Heart right ventricle (tissue), 16 donors: Measurements from ENCODE around the gene GPR18. TPM values are rescaled to one million over a fixed set of nuclear protein-coding genes. Genes with fewer than 3 reads are reported as not detected.
A peak's percentile ranks its signal among the peaks of the same experiment; 100 is the strongest.

Source experiments
- ATAC-seq, 8 donors: fragments of 200-7000 bp; cut with Tn5 transposase; one replicate each; pipeline ENCODE4 v1.9.1; 2020; ENCODE audit warnings: mild to moderate bottlenecking in 8 of 8, moderate library complexity in 8 of 8, moderate number of reproducible peaks in 1 of 8
- DNase-seq, 2 donors: peaks; one replicate each; pipeline ENCODE4 v3.0.0-alpha.2; 2020
- H3K27ac ChIP-seq, 10 donors: fragments of 200-600 bp; sonication (generic) in 2 of 10; one replicate each; pipeline versions ENCODE4 v1.5.0 to v1.8.0; 2020 to 2022; ENCODE audit warnings: mild to moderate bottlenecking in 3 of 10
- H3K27me3 ChIP-seq, 7 donors: fragments of 200-600 bp; one replicate each; pipeline ENCODE4 v1.8.0; 2021 to 2022; ENCODE audit warnings: mild to moderate bottlenecking in 2 of 7
- H3K36me3 ChIP-seq, 9 donors: fragments of 200-600 bp; sonication (generic) in 1 of 9; one replicate each; pipeline versions ENCODE4 v1.5.0 to v1.8.0; 2020 to 2022; ENCODE audit warnings: mild to moderate bottlenecking in 2 of 9
- H3K4me1 ChIP-seq, 9 donors: fragments of 200-600 bp; sonication (generic) in 1 of 9; one replicate each; pipeline versions ENCODE4 v1.5.0 to v1.8.0; 2020 to 2022; ENCODE audit warnings: mild to moderate bottlenecking in 4 of 9
- H3K4me3 ChIP-seq, 10 donors: fragments of 200-600 bp; sonication (generic) in 2 of 10; one replicate each; pipeline versions ENCODE4 v1.5.0 to v1.8.0; 2020 to 2022; ENCODE audit warnings: mild to moderate bottlenecking in 7 of 10, moderate library complexity in 2 of 10
- H3K9me3 ChIP-seq, 11 donors: fragments of 200-600 bp in 10 of 11; sonication (generic) in 2 of 11; one replicate each; pipeline versions ENCODE4 v1.5.0 to v1.8.0; 2013 to 2022; ENCODE audit warnings: mild to moderate bottlenecking in 2 of 11, control low read depth in 1 of 11, moderate library complexity in 1 of 11
- CTCF ChIP-seq, 9 donors: fragments of 200-600 bp; sonication (generic) in 2 of 9; IDR thresholded peaks; one replicate each; pipeline versions ENCODE4 v1.5.0 to v1.8.0; 2021 to 2022; ENCODE audit warnings: antibody characterized with exemption in 9 of 9, mild to moderate bottlenecking in 5 of 9, moderate library complexity in 1 of 9
- WGBS, 2 donors: extraction: QIAGEN DNeasy Blood & Tissue Kit; methylation state at CpG; one replicate each; pipeline ENCODE4 v1.1.7; 2013; ENCODE audit warnings: inconsistent platforms in 1 of 2; 5-methylcytosine and 5-hydroxymethylcytosine counted together
- intact Hi-C, 10 donors: fragments of 100-400 bp; cut with DNase I; formaldehyde crosslinking; loops; one replicate each; pipeline versions ENCODE4 v1.11.1 to v1.14.2; 2022
- polyA plus RNA-seq, 2 donors: library from polyadenylated mRNA; stranded (reverse); fragments of 200-250 nt; gene quantifications; one replicate each; pipeline ENCODE4 v1.2.3, GENCODE V29; 2013
- total RNA-seq, 10 donors: library from RNA; stranded (reverse); fragmentation: NEBNext Ultra II Directional in 3 of 10; extraction: Animal tissue kit (Norgen Biotek cat#: 25700) in 3 of 10; gene quantifications; one replicate each; pipeline versions ENCODE4 v1.2.1 to v1.2.4, GENCODE V29; 2021 to 2023
- donor health status: Arrhythmogenic right ventricular cardiomyopathy.
- donor health status: ischemic (EF 13 %, LVEDD 7.1; RV severe dilation, severe dysfunction).
- donor health status: healthy with polysubstance abuse.
- donor health status: DM: no; HTN: yes; CAD: no.
- donor health status: DM: no; HTN: no; CAD: no.
- donor health status: ischemic (EF 25% LVEDD 6.9; RV normal size, moderate dysfunction).
- donor health status: ischemic (EF 25% LVEDD 5.7; RV mildly dilated, moderate dysfunction).
- donor health status: healthy.
- donor health status: DM: yes; HTN: yes; CAD: no.
- donor health status: Ischemic cardiomyopathy.
- donor health status: ischemic (EF 35%, LVEDD 5.7; RV mildly dilated, moderate dysfunction).
- donor health status: nonischemic (EF 11% LVEDD 7.7; RV severe dilation, severe dysfunction).
- donor health status: DM: yes; HTN: yes; CAD: no.
- donor health status: PGD.
- donor health status: ischemic (EF 29% LVEDD 5.4; RV normal size, mild dysfunction).
- donor health status: nonischemic (EF 23%, LVEDD 6.1; RV moderate dilation, normal function).

The GPR18 gene
- total and polyA plus RNA-seq, 12 donors: 0.95 TPM; not detected in 11

- Histone ChIP-seq H3K4me3 (no peak overlapping the region), H3K4me1 (peaks cover 0 to 80% (median 0%) of the 10 kb centered on the region in 9 donors), H3K27ac (peak overlapping the region in 1 of 10 donors; percentile 17), H3K9me3 (no peaks in the 10 kb centered on the region), H3K36me3 (peaks cover 0 to 10% (median 0%) of the 10 kb centered on the region in 9 donors), H3K27me3 (no peaks in the 10 kb centered on the region)
- no peak for DNase-seq
- intact Hi-C loops: no loop called here
- no peak for TF ChIP-seq CTCF (IDR thresholded peaks at IDR 0.05)
- WGBS, 2 donors: 81 to 85% methylated on average over 7 of the region's 7 CpGs
- ATAC-seq: no peak
Observed at GRCh38 chr13:99294958-99295357, 36.8 kb upstream of the GPR18 start.

DNA sequence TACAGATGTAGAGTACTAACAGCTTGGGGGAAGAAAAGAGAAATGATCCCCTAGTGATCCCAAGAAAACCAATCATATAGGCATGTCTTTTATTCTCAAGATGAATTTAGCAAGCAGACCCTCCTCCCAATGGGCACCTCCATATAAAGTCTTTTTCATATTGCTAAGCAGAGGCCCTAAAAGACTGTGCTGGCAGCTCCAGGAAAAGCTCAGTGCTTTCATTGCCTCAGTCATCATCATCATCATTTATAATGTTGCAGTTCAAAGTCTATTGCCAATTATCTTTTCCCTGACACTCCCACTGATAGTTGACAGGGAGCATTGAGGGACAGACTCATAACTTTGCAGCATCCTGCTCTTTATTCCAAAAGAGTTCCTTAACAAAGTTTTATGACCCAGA, 36.0 kb upstream of the GPR18 start:
- intact Hi-C loops: no loop called here
- Histone ChIP-seq H3K9me3 (no peaks in the 10 kb centered on the region), H3K4me3 (no peak overlapping the region), H3K36me3 (peaks cover 0 to 11% (median 0%) of the 10 kb centered on the region in 9 donors), H3K4me1 (peaks cover 0 to 80% (median 0%) of the 10 kb centered on the region in 9 donors), H3K27me3 (no peaks in the 10 kb centered on the region), H3K27ac (no peak overlapping the region)
- DNase-seq (no peak), ATAC-seq (no peak)
- TF ChIP-seq CTCF (IDR thresholded peaks at IDR 0.05): no peak

DNA sequence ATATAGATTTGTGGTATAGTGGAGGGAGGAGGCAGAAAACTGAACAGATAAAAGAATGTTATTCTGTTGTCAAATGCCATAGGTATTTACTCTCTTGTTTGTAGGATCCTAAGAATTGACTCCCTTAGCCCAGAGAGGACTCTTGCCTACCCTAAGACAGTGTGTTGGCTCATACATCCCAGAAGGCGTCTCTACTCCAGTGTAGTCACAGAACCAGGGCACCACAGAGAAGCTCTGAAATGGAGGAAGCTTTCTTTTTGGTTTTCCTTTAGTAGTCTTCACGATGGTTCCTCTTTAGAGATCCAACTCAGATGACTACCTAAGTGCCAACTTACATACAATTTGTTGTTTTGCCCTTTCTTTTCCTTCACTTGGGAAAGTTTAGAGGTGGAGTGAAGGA, 35.0 kb upstream of the GPR18 start:
- Histone ChIP-seq H3K9me3 (no peaks in the 10 kb centered on the region), H3K27ac (peak overlapping the region in 1 of 10 donors; percentile 48), H3K36me3 (peaks cover 0 to 11% (median 0%) of the 10 kb centered on the region in 9 donors), H3K27me3 (no peaks in the 10 kb centered on the region), H3K4me1 (peaks cover 0 to 80% (median 3%) of the 10 kb centered on the region in 9 donors), H3K4me3 (no peak overlapping the region)
- peak in 2 of 8 donors; percentile 15 to 45 for ATAC-seq
- WGBS, 2 donors: 86 to 95% methylated on average over 2 of the region's 2 CpGs
- TF ChIP-seq CTCF (IDR thresholded peaks at IDR 0.05): no peak
- intact Hi-C loops: no loop called here
- no peak for DNase-seq

GRCh38 chr13:99290894-99291293, 32.7 kb upstream of the GPR18 start:
- peaks cover 3 to 78% (median 26%) of the 10 kb centered on the region in 9 donors for H3K4me1 ChIP-seq
- ATAC-seq: no peak
- intact Hi-C loops: no loop called here
- H3K27ac ChIP-seq: no peak overlapping the region
- no peaks in the 10 kb centered on the region for H3K9me3 ChIP-seq
- H3K36me3 ChIP-seq: peaks cover 0 to 11% (median 0%) of the 10 kb centered on the region in 9 donors
- TF ChIP-seq CTCF (IDR thresholded peaks at IDR 0.05): no peak
- no peaks in the 10 kb centered on the region for H3K27me3 ChIP-seq
- DNase-seq: no peak
- H3K4me3 ChIP-seq: no peak overlapping the region
- WGBS, 2 donors: 80 to 84% methylated on average over 3 of the region's 3 CpGs
